DOHH2 (cell line): ENCODE measurements around the gene SEPTIN2.
"Not testable (repeated sequence)": the region's sequence is repeated elsewhere in the genome, so short reads cannot be mapped to it uniquely, and the experiment has no call there.

Experiments
- H3F3A ChIP-seq: fragments of 200-600 bp; sonication (generic), shearing (Covaris generic); 2 replicates; pipeline ENCODE4 v1.6.0; 2016; ENCODE audit warnings: antibody characterized with exemption, mild to moderate bottlenecking; ENCODE audit not compliant: control insufficient read depth, insufficient read depth
- H3K27ac ChIP-seq: fragments of 200-600 bp; sonication (generic); 2 replicates; pipeline ENCODE4 v1.5.1; 2014; ENCODE audit warnings: low read depth, mild to moderate bottlenecking, low read length, moderate library complexity
- H3K27me3 ChIP-seq: fragments of 200-600 bp; sonication (generic); 2 replicates; pipeline ENCODE4 v1.6.1; 2014; ENCODE audit warnings: mild to moderate bottlenecking, low read length, mixed read lengths; ENCODE audit not compliant: control insufficient read depth
- H3K36me3 ChIP-seq: fragments of 200-600 bp; sonication (generic); 2 replicates; pipeline ENCODE4 v1.6.1; 2014; ENCODE audit warnings: mild to moderate bottlenecking, low read length, moderate library complexity, mixed read lengths; ENCODE audit not compliant: control insufficient read depth
- H3K4me1 ChIP-seq: fragments of 200-600 bp; sonication (generic); 2 replicates; pipeline ENCODE4 v1.6.1; 2014; ENCODE audit warnings: mild to moderate bottlenecking, low read length, mixed read lengths; ENCODE audit not compliant: control insufficient read depth
- H3K4me2 ChIP-seq: fragments of 200-600 bp; sonication (generic); 2 replicates; pipeline ENCODE4 v1.6.0; 2014; ENCODE audit warnings: mild to moderate bottlenecking, low read length, moderate library complexity
- H3K4me3 ChIP-seq: fragments of 200-600 bp; sonication (generic); 2 replicates; pipeline ENCODE4 v1.5.1; 2014; ENCODE audit warnings: mild to moderate bottlenecking, low read length, mixed read lengths
- H3K79me2 ChIP-seq: fragments of 200-600 bp; sonication (generic); 2 replicates; pipeline ENCODE4 v1.6.1; 2014; ENCODE audit warnings: mild to moderate bottlenecking, low read length, mixed read lengths; ENCODE audit not compliant: control insufficient read depth
- H3K9me2 ChIP-seq: fragments of 200-600 bp; sonication (generic); replicated peaks from 2 replicates; pipeline ENCODE4 v1.6.1; 2014; ENCODE audit warnings: mild to moderate bottlenecking, low read length, mixed read lengths; ENCODE audit not compliant: control insufficient read depth
- H3K9me3 ChIP-seq: fragments of 200-600 bp; sonication (generic); 2 replicates; pipeline ENCODE4 v1.6.1; 2014; ENCODE audit warnings: antibody characterized with exemption, low read length, mixed read lengths; ENCODE audit not compliant: control insufficient read depth, insufficient read depth
- H4K20me1 ChIP-seq: fragments of 200-600 bp; sonication (generic); 2 replicates; pipeline ENCODE4 v1.6.0; 2014; ENCODE audit warnings: low read depth, mild to moderate bottlenecking, antibody characterized with exemption, low read length, moderate library complexity; ENCODE audit not compliant: control insufficient read depth, insufficient read depth
- CTCF ChIP-seq: fragments of 200-600 bp; sonication (generic); IDR thresholded peaks from one replicate; pipeline ENCODE4 v1.5.1; 2014; ENCODE audit warnings: antibody characterized with exemption, mild to moderate bottlenecking, low read depth, low read length; ENCODE audit not compliant: poor library complexity, severe bottlenecking
- EZH2phosphoT487 ChIP-seq: fragments of 200-600 bp; sonication (generic); IDR thresholded peaks from 2 replicates; pipeline ENCODE4 v1.6.1; 2017; ENCODE audit warnings: borderline replicate concordance, mild to moderate bottlenecking, antibody characterized with exemption, low read length, moderate library complexity, mixed read lengths

The SEPTIN2 gene

GRCh38 chr2:241291153-241291552 lies 24.6 kb upstream of the SEPTIN2 start:
- Histone ChIP-seq H3K27ac (no peak overlapping the region), H3K36me3 (peaks cover 8% of the 10 kb centered on the region; the same call in 1 of the 2 replicates), H3F3A (no peaks in the 10 kb centered on the region), H3K4me2 (no peak overlapping the region), H3K9me2 (no peaks in the 10 kb centered on the region), H3K9me3 (no peaks in the 10 kb centered on the region), H3K27me3 (no peaks in the 10 kb centered on the region), H3K79me2 (peaks cover 98% of the 10 kb centered on the region), H3K4me3 (no peak overlapping the region), H3K4me1 (peaks cover 24% of the 10 kb centered on the region), H4K20me1 (peaks cover 28% of the 10 kb centered on the region)
- TF ChIP-seq CTCF (no peak), EZH2phosphoT487 (no peak)

- H3F3A ChIP-seq: no peaks in the 10 kb centered on the region
- no peaks in the 10 kb centered on the region for H3K27me3 ChIP-seq
- peaks cover 99% of the 10 kb centered on the region for H3K79me2 ChIP-seq
- H4K20me1 ChIP-seq: peaks cover 29% of the 10 kb centered on the region
- H3K9me3 ChIP-seq: no peaks in the 10 kb centered on the region
- no peak overlapping the region for H3K27ac ChIP-seq
- peaks cover 28% of the 10 kb centered on the region for H3K4me1 ChIP-seq
- no peaks in the 10 kb centered on the region for H3K9me2 ChIP-seq
- no peak overlapping the region for H3K4me2 ChIP-seq
- no peak overlapping the region for H3K4me3 ChIP-seq
- TF ChIP-seq EZH2phosphoT487: no peak
- TF ChIP-seq CTCF: no peak
- H3K36me3 ChIP-seq: peaks cover 10% of the 10 kb centered on the region
Observed at GRCh38 chr2:241291977-241292376, 23.7 kb upstream of the SEPTIN2 start.

GRCh38 chr2:241293378-241293797 lies 22.3 kb upstream of the SEPTIN2 start:
- H3K27ac ChIP-seq, H3F3A ChIP-seq, H3K4me3 ChIP-seq, H3K4me2 ChIP-seq, H3K27me3 ChIP-seq, H3K9me2 ChIP-seq, H3K9me3 ChIP-seq: not testable (repeated sequence)
- Histone ChIP-seq H3K36me3 (peaks cover 15% of the 10 kb centered on the region), H3K4me1 (peaks cover 36% of the 10 kb centered on the region), H4K20me1 (peaks cover 32% of the 10 kb centered on the region), H3K79me2 (peaks cover 96% of the 10 kb centered on the region)

GRCh38 chr2:241295326-241296095 lies 20.2 kb upstream of the SEPTIN2 start:
- peaks cover 40% of the 10 kb centered on the region for H3K4me1 ChIP-seq
- TF ChIP-seq EZH2phosphoT487 (no peak), CTCF (no peak)
- no peaks in the 10 kb centered on the region for H3F3A ChIP-seq
- peaks cover 96% of the 10 kb centered on the region for H3K79me2 ChIP-seq
- H3K4me2 ChIP-seq: no peak overlapping the region
- peaks cover 7% of the 10 kb centered on the region for H3K36me3 ChIP-seq
- H3K4me3 ChIP-seq: no peak overlapping the region
- peaks cover 25% of the 10 kb centered on the region for H4K20me1 ChIP-seq
- H3K9me3 ChIP-seq: no peaks in the 10 kb centered on the region
- no peaks in the 10 kb centered on the region for H3K27me3 ChIP-seq
- H3K27ac ChIP-seq: no peak overlapping the region
- no peaks in the 10 kb centered on the region for H3K9me2 ChIP-seq
